NCI-H187 treated with DMSO at 0.1 percent for 48 hours (cell line): ENCODE data around the gene LENEP.

Experiments
- DNase-seq: peaks from one replicate; lab custom pipeline; 2025; lab: John Stamatoyannopoulos, UW

Gene LENEP

GRCh38 chr1:154960446-154961136, 32.8 kb upstream of the LENEP start:
- DNase-seq = no peak

- peak; percentile 54 for DNase-seq
Measured at GRCh38 chr1:154961207-154962155, 31.9 kb upstream of the LENEP start, which contains the start of gene PYGO2. Gene PYGO2, minus strand, starts transcription at chr1:154961782. Its CDS starts 206 bp downstream, at chr1:154961576.

- DNase-seq = no peak
Measured at GRCh38 chr1:154962156-154962749, 31.1 kb upstream of the LENEP start.

GRCh38 chr1:154962795-154963330, 30.5 kb upstream of the LENEP start:
- DNase-seq = no peak

- DNase-seq = no peak
Measured at GRCh38 chr1:154963643-154964042, 29.7 kb upstream of the LENEP start.

GRCh38 chr1:154964359-154964758, 29.0 kb upstream of the LENEP start:
- no peak for DNase-seq

- DNase-seq = no peak
Measured at GRCh38 chr1:154966111-154966510, 27.3 kb upstream of the LENEP start.

- no peak for DNase-seq
Measured at GRCh38 chr1:154967331-154967950, 25.9 kb upstream of the LENEP start.

- DNase-seq = no peak
Measured at GRCh38 chr1:154968731-154969130, 24.7 kb upstream of the LENEP start.

- no peak for DNase-seq
Measured at GRCh38 chr1:154969246-154969645, 24.1 kb upstream of the LENEP start.

- DNase-seq = no peak
Measured at GRCh38 chr1:154969860-154970452, 23.4 kb upstream of the LENEP start.

- no peak for DNase-seq
Measured at GRCh38 chr1:154970631-154971340, 22.6 kb upstream of the LENEP start, which contains the start of gene SHC1. Gene SHC1, minus strand, starts transcription at chr1:154970747. Its CDS starts 221 bp downstream, at chr1:154970526.

- DNase-seq = no peak
Measured at GRCh38 chr1:154971341-154971998, 21.9 kb upstream of the LENEP start.

- DNase-seq = no peak
Measured at GRCh38 chr1:154972213-154972516, 21.2 kb upstream of the LENEP start.

GRCh38 chr1:154972517-154973343, 20.7 kb upstream of the LENEP start:
- DNase-seq = no peak

GRCh38 chr1:154973344-154974101, 19.9 kb upstream of the LENEP start:
- DNase-seq = peak; percentile 93

GRCh38 chr1:154974102-154974807, 19.1 kb upstream of the LENEP start, which contains the start of gene CKS1B:
Gene CKS1B, plus strand, starts transcription at chr1:154974681. Its CDS starts 65 bp downstream, at chr1:154974746.
- peak; percentile 100 for DNase-seq
